Calu3 (cell line): ENCODE results near the gene MEI1. TPM values are rescaled to one million over a fixed set of nuclear protein-coding genes. Genes with fewer than 3 reads are reported as not detected.

Source experiments
- BruUV-seq: library from RNA; stranded (reverse); fragments of 400-500 nt; replicated peaks from 2 replicates; lab custom pipeline; 2021; lab: Mats Ljungman, UMichigan
- CTCF ChIA-PET: fragments of 300-600 bp; sonication (Branson Sonifier 250); formaldehyde crosslinking; loops from one replicate; lab custom pipeline; 2022; ENCODE audit warnings: antibody characterized with exemption; lab: Charles Lee
- DNase-seq: peaks from one replicate; pipeline ENCODE4 v3.0.0; 2022
- H3K27ac Mint-ChIP-seq: one replicate; pipeline ENCODE4 v1.8.0; 2022; ENCODE audit warnings: mixed read lengths; ENCODE audit not compliant: unreplicated experiment
- H3K27me3 Mint-ChIP-seq: one replicate; pipeline ENCODE4 v1.8.0; 2022; ENCODE audit warnings: mixed read lengths; ENCODE audit not compliant: unreplicated experiment
- H3K36me3 Mint-ChIP-seq: one replicate; pipeline ENCODE4 v1.8.0; 2022; ENCODE audit warnings: mild to moderate bottlenecking, moderate library complexity, mixed read lengths; ENCODE audit not compliant: insufficient read depth, unreplicated experiment
- H3K4me1 Mint-ChIP-seq: one replicate; pipeline ENCODE4 v1.8.0; 2022; ENCODE audit warnings: mild to moderate bottlenecking, low read depth, mixed read lengths; ENCODE audit not compliant: unreplicated experiment
- H3K4me3 Mint-ChIP-seq: one replicate; pipeline ENCODE4 v1.8.0; 2022; ENCODE audit warnings: mild to moderate bottlenecking, low read depth, moderate library complexity, mixed read lengths; ENCODE audit not compliant: unreplicated experiment
- H3K9me3 Mint-ChIP-seq: one replicate; pipeline ENCODE4 v1.8.0; 2022; ENCODE audit warnings: low read depth, mixed read lengths; ENCODE audit not compliant: unreplicated experiment
- CTCF ChIP-seq: fragments of 200-600 bp; IDR thresholded peaks from one replicate; pipeline ENCODE4 v1.8.0; 2022; ENCODE audit warnings: antibody characterized with exemption; ENCODE audit not compliant: unreplicated experiment
- intact Hi-C: fragments of 100-400 bp; cut with micrococcal nuclease; formaldehyde crosslinking; loops from one replicate; pipeline ENCODE4 v1.10.0; 2022; ENCODE audit not compliant: unreplicated experiment
- total RNA-seq: library from RNA; stranded (reverse); gene quantifications from 2 replicates; pipeline ENCODE4 v1.2.3, GENCODE V29; 2022

Gene MEI1
- total RNA-seq, 1 experiment from 2014 or later = 0.68 TPM

GRCh38 chr22:41818596-41818995 is 119.3 kb downstream of the MEI1 start:
- CTCF ChIA-PET = interaction anchor here (1.2 kb wide), 1 partner anchor 9 kb away, joined by 5 read pairs; no protein-coding TSS in a partner anchor
- DNase-seq = no peak
- no peaks in the 10 kb centered on the region for H3K9me3 Mint-ChIP-seq
- intact Hi-C loops = no loop called here
- TF ChIP-seq CTCF = no peak
- peaks cover 4% of the 10 kb centered on the region for H3K36me3 Mint-ChIP-seq
- no peaks in the 10 kb centered on the region for H3K27me3 Mint-ChIP-seq
- no peak overlapping the region for H3K27ac Mint-ChIP-seq
- H3K4me3 Mint-ChIP-seq = no peak overlapping the region
- BruUV-seq = no TSS peak
- H3K4me1 Mint-ChIP-seq = peaks cover 11% of the 10 kb centered on the region

- DNase-seq = no peak
- TF ChIP-seq CTCF = no peak
- no peak overlapping the region for H3K4me3 Mint-ChIP-seq
- H3K27ac Mint-ChIP-seq = no peak overlapping the region
- intact Hi-C loops = no loop called here
- H3K36me3 Mint-ChIP-seq = peaks cover 4% of the 10 kb centered on the region
- H3K27me3 Mint-ChIP-seq = no peaks in the 10 kb centered on the region
- H3K4me1 Mint-ChIP-seq = peaks cover 11% of the 10 kb centered on the region
- BruUV-seq = no TSS peak
- CTCF ChIA-PET = interaction anchor here (1.2 kb wide), 1 partner anchor 9 kb away, joined by 5 read pairs; no protein-coding TSS in a partner anchor
- H3K9me3 Mint-ChIP-seq = no peaks in the 10 kb centered on the region
These were observed 120.0 kb downstream of the MEI1 start for GRCh38 chr22:41819257-41819656.

GRCh38 chr22:41820447-41820846 is 121.1 kb downstream of the MEI1 start:
- Mint-ChIP-seq H3K9me3 (no peaks in the 10 kb centered on the region), H3K36me3 (peaks cover 4% of the 10 kb centered on the region), H3K4me1 (peaks cover 11% of the 10 kb centered on the region), H3K4me3 (no peak overlapping the region), H3K27me3 (no peaks in the 10 kb centered on the region), H3K27ac (no peak overlapping the region)
- no TSS peak for BruUV-seq
- CTCF ChIA-PET = no interaction called here
- intact Hi-C loops = no loop called here
- no peak for TF ChIP-seq CTCF
- DNase-seq = no peak

- peaks cover 4% of the 10 kb centered on the region for H3K36me3 Mint-ChIP-seq
- no peak overlapping the region for H3K27ac Mint-ChIP-seq
- CTCF ChIA-PET = interaction anchor here (0.9 to 1.3 kb wide), 5 partner anchors 35 to 155 kb away, joined by 5 to 18 read pairs (median 7); no protein-coding TSS in a partner anchor
- peaks cover 11% of the 10 kb centered on the region for H3K4me1 Mint-ChIP-seq
- no peaks in the 10 kb centered on the region for H3K9me3 Mint-ChIP-seq
- TF ChIP-seq CTCF = no peak
- H3K4me3 Mint-ChIP-seq = no peak overlapping the region
- intact Hi-C loops = loop anchor here (1.0 kb wide), 2 partner anchors 36 to 120 kb away; no protein-coding TSS in a partner anchor
- no peaks in the 10 kb centered on the region for H3K27me3 Mint-ChIP-seq
- no peak for DNase-seq
- BruUV-seq = no TSS peak
These were observed 122.4 kb downstream of the MEI1 start for GRCh38 chr22:41821471-41822316.
